Common myeloid progenitor, CD34-positive (primary cell): ENCODE results near the gene SLC37A2.

Experiments used
- CTCF ChIA-PET: fragments of 350-600 bp; sonication (Branson Sonifier 250); formaldehyde crosslinking; loops from one replicate; lab custom pipeline; 2021; ENCODE audit warnings: antibody characterized with exemption; lab: Charles Lee
- POLR2A ChIA-PET: fragments of 350-600 bp; sonication (Branson Sonifier 250); formaldehyde crosslinking; loops from one replicate; lab custom pipeline; 2021; ENCODE audit warnings: antibody characterized with exemption; lab: Charles Lee
- DNase-seq, 3 donors: peaks; one replicate each; pipeline versions ENCODE4 v3.0.0 to v3.0.0-alpha.2; 2013
- H3K27ac ChIP-seq, 2 experiments: 1 replicate in 1 of 2; 2 replicates in 1 of 2; pipeline ENCODE4 v1.7.0; 2013; ENCODE audit warnings: inconsistent platforms in 2 of 2, low read length in 2 of 2, mild to moderate bottlenecking in 2 of 2, low read depth in 1 of 2, moderate library complexity in 1 of 2; ENCODE audit not compliant: severe bottlenecking in 2 of 2, insufficient read depth in 1 of 2, poor library complexity in 1 of 2
- H3K27me3 ChIP-seq, 5 experiments: replicated peaks in 2 of 5; 1 replicate in 3 of 5; 2 replicates in 2 of 5; pipeline versions ENCODE4 v1.6.1 to v1.7.0; 2013; ENCODE audit warnings: low read length in 4 of 5, mild to moderate bottlenecking in 2 of 5, moderate library complexity in 2 of 5, inconsistent platforms in 1 of 5; ENCODE audit not compliant: insufficient read depth in 5 of 5, control insufficient read depth in 4 of 5
- H3K36me3 ChIP-seq, 4 experiments: 1 replicate in 2 of 4; 2 replicates in 2 of 4; pipeline versions ENCODE4 v1.6.1 to v1.7.0; 2013; ENCODE audit warnings: low read length in 3 of 4, control low read depth in 1 of 4, mild to moderate bottlenecking in 1 of 4; ENCODE audit not compliant: control insufficient read depth in 4 of 4, insufficient read depth in 4 of 4
- H3K4me1 ChIP-seq, 4 experiments: 1 replicate in 3 of 4; 2 replicates in 1 of 4; pipeline versions ENCODE4 v1.6.1 to v1.7.1; 2013; ENCODE audit warnings: low read length in 3 of 4, mild to moderate bottlenecking in 3 of 4, control low read depth in 1 of 4, inconsistent platforms in 1 of 4, moderate library complexity in 1 of 4; ENCODE audit not compliant: control insufficient read depth in 4 of 4, insufficient read depth in 4 of 4; ENCODE audit errors: control extremely low read depth in 1 of 4
- H3K4me3 ChIP-seq, 7 experiments: 1 replicate in 4 of 7; 2 replicates in 3 of 7; pipeline versions ENCODE4 v1.5.1 to v1.7.0; 2013; ENCODE audit warnings: mild to moderate bottlenecking in 7 of 7, low read length in 6 of 7, moderate library complexity in 6 of 7, inconsistent platforms in 2 of 7, low read depth in 2 of 7, control low read depth in 1 of 7; ENCODE audit not compliant: insufficient read depth in 4 of 7, control insufficient read depth in 1 of 7; ENCODE audit errors: extremely low read depth in 1 of 7
- H3K9me3 ChIP-seq, 5 experiments: 1 replicate in 4 of 5; 2 replicates in 1 of 5; pipeline versions ENCODE4 v1.6.1 to v1.7.1; 2013; ENCODE audit warnings: low read length in 4 of 5, mild to moderate bottlenecking in 2 of 5, inconsistent platforms in 1 of 5, low read depth in 1 of 5, moderate library complexity in 1 of 5; ENCODE audit not compliant: control insufficient read depth in 4 of 5, insufficient read depth in 2 of 5; ENCODE audit errors: control extremely low read depth in 1 of 5
- WGBS: methylation state at CpG from one replicate; pipeline ENCODE4 v1.1.5; 2013; ENCODE audit not compliant: insufficient coverage; 5-methylcytosine and 5-hydroxymethylcytosine counted together

SLC37A2 gene

DNA sequence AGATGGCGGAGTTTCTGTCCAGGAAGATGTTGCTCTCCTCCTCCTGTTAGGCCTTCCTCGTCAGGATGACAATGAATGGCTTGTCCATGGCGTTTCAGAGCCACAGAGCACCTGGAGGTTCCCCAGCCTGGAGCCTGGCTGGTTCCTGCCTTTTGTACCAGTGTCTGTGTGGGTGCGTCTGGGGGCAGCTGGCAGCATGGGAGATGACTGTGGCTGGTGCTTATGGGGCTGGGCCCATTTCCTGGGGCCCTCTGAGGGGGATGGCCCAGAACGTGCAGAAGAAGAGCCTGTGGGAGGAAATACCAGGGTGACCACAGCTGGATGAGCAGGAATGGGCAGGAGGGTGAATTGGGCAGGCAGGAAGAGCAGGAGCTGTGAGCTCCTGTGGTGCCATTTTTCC lies 6.7 kb downstream of the SLC37A2 start:
- CTCF ChIA-PET: interaction anchor here (1.7 to 1.8 kb wide), 2 partner anchors 13 to 21 kb away, joined by 3 to 7 read pairs; no protein-coding TSS in a partner anchor

DNA sequence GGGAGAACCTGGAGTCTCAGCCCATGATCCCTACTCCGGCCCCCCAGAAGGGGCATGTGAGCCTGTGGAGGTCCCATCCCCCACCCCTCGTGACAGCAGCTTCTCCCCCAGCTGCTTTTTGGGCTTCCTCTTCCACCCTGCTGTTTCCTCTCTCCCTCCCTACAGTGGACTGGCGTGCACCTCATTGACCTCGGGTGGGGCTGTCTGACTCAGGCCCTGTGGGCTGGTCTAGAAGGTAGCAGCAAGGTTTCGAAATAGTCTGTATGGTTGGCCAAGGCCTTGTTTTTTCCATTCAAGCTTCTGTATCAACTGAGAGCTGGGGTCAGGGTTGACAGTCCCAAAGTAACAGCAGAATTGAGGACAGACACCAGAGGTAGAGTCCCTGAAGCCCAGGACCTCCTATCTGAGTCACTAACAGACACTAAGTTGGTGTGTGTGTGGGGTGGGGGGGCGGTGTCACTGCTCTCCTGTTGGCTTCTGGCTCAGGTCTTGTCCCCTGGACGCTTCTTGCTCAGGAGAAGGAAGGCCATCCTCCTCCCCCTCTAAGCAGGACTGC lies 7.7 kb downstream of the SLC37A2 start:
- Histone ChIP-seq H3K4me3 (peak overlapping the region in 3 of 7 experiments; percentile 26 to 35 (median 32)), H3K36me3 (no peaks in the 10 kb centered on the region), H3K27ac (peak overlapping the region in 1 of 2 experiments; percentile 15), H3K9me3 (no peaks in the 10 kb centered on the region), H3K27me3 (no peaks in the 10 kb centered on the region), H3K4me1 (peaks cover 10 to 39% (median 30%) of the 10 kb centered on the region in 4 experiments)
- CTCF ChIA-PET: interaction anchor here (0.8 to 1.7 kb wide), 5 partner anchors 12 to 26 kb away, joined by 3 to 7 read pairs (median 4); no protein-coding TSS in a partner anchor
- POLR2A ChIA-PET: interaction anchor here (0.6 kb wide), 1 partner anchor 190 kb away, joined by 3 read pairs; no protein-coding TSS in a partner anchor
- peak; percentile 77 to 96 (median 94) for DNase-seq
- WGBS: 13% methylated on average over 4 of the region's 7 CpGs

More for the DNA sequence above, 6.7 kb downstream of the SLC37A2 start:
- WGBS: 61% methylated on average over 4 of the region's 5 CpGs
- peak in 1 of 3 donors; percentile 14 for DNase-seq
- Histone ChIP-seq H3K27me3 (peaks cover 0 to 9% (median 3%) of the 10 kb centered on the region in 5 experiments), H3K9me3 (no peaks in the 10 kb centered on the region), H3K27ac (peak overlapping the region in 1 of 2 experiments; percentile 15), H3K4me3 (peak overlapping the region in 1 of 7 experiments; percentile 35), H3K36me3 (no peaks in the 10 kb centered on the region), H3K4me1 (peaks cover 10 to 39% (median 30%) of the 10 kb centered on the region in 4 experiments)
- POLR2A ChIA-PET: no interaction called here

DNA sequence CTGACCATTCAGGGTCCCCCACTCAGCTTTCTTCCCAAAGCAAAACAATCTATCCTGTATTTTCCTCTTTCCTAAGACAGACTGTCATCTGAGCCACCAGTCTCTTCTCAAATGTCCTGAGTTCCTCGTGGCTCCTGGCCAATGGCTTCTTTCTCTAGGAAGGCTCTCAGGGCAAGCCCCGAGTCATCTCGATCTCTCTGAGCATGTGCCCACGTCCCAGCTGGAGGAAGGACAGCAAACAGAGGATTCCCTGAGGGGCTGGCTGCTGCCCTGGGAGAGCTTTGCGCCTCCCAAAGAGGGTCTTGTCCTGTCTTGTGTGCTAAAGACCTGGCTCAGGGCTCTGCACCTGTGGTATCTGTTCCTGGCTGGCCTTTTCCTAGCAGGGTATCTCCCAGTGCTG lies 8.3 kb downstream of the SLC37A2 start:
- no peaks in the 10 kb centered on the region for H3K9me3 ChIP-seq
- WGBS: 61% methylated on average over 5 of the region's 5 CpGs
- no peak for DNase-seq
- H3K4me1 ChIP-seq: peaks cover 10 to 39% (median 30%) of the 10 kb centered on the region in 4 experiments
- POLR2A ChIA-PET: no interaction called here
- no peaks in the 10 kb centered on the region for H3K36me3 ChIP-seq
- H3K27ac ChIP-seq: peak overlapping the region in 1 of 2 experiments; percentile 15
- peak overlapping the region in 2 of 7 experiments; percentile 5 to 32 for H3K4me3 ChIP-seq
- CTCF ChIA-PET: interaction anchor here (0.8 to 1.7 kb wide), 6 partner anchors 8 to 71 kb away, joined by 3 to 7 read pairs (median 4); partner anchors contain the start of gene SLC37A2
- H3K27me3 ChIP-seq: peaks cover 0 to 2% (median 0%) of the 10 kb centered on the region in 5 experiments

DNA sequence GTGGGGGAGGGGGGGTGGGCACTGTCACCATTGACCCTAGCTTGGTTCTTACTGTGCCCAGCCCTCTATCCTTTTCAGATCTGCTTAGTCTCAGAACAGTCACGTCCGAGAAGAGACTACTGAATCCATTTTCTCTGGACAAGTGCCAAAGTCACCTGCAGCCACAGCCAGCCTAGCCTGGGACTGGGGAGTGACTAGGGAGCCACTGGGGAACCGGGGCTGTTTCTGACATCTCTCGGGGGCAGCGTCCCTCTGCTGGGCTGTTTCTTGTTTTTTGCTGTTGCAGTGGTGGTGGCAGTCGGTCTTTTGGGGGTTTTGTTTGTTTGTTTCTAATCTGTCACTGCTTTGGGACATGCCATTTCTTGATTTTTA lies 8.7 kb downstream of the SLC37A2 start:
- Histone ChIP-seq H3K27me3 (peaks cover 0 to 2% (median 0%) of the 10 kb centered on the region in 5 experiments), H3K27ac (no peak overlapping the region), H3K36me3 (no peaks in the 10 kb centered on the region), H3K4me3 (no peak overlapping the region), H3K9me3 (no peaks in the 10 kb centered on the region), H3K4me1 (peaks cover 10 to 39% (median 30%) of the 10 kb centered on the region in 4 experiments)
- DNase-seq: no peak
- ChIA-PET POLR2A (no interaction called here), CTCF (interaction anchor here (1.1 to 1.5 kb wide), 4 partner anchors 8 to 274 kb away, joined by 3 to 4 read pairs (median 4); partner anchors contain the start of gene SLC37A2)
- 94% methylated on average over 2 of the region's 6 CpGs for WGBS

DNA sequence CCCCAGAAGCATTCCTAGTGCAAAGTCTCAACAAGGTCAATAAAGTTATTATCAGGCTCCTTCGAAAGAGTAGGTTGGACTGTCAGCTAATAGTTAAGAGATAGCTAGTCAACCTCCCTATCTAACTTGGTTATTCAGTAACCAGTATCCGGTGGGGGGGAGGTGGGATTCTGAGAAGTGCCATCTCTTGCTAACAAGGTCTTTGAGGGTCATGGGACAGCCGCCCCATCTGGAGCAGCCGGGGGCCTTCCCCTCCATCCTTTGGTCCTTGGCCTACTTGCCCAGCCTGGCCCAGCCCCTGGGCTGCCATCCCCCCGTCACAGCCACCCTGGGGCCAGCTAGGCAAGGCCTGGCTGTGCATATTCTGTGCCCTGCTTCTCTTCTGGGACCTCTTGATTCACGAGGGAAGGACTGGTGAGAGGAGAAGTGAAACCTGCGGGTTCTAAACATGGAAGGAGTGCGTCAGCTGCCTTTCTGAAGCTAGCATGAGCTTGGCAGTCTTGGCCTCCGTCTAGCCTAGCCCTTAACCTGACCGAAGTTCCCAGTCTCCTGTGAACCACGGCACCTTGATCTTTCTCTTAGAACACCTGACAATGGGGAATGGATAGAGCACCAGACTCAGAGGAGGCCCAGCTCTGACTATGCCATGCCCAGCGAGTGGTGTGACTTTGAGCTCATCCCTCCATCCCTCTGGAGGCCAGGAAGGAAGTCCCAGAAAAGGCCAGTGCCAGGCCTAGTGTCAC lies 9.3 kb downstream of the SLC37A2 start:
- no peaks in the 10 kb centered on the region for H3K9me3 ChIP-seq
- H3K27ac ChIP-seq: no peak overlapping the region
- DNase-seq: no peak
- 97% methylated on average over 10 of the region's 12 CpGs for WGBS
- peaks cover 0 to 2% (median 0%) of the 10 kb centered on the region in 5 experiments for H3K27me3 ChIP-seq
- ChIA-PET POLR2A (no interaction called here), CTCF (interaction anchor here (1.1 to 1.5 kb wide), 3 partner anchors 9 to 273 kb away, joined by 3 to 4 read pairs (median 4); partner anchors contain the start of gene SLC37A2)
- H3K4me1 ChIP-seq: peaks cover 10 to 39% (median 30%) of the 10 kb centered on the region in 4 experiments
- no peak overlapping the region for H3K4me3 ChIP-seq
- H3K36me3 ChIP-seq: no peaks in the 10 kb centered on the region

DNA sequence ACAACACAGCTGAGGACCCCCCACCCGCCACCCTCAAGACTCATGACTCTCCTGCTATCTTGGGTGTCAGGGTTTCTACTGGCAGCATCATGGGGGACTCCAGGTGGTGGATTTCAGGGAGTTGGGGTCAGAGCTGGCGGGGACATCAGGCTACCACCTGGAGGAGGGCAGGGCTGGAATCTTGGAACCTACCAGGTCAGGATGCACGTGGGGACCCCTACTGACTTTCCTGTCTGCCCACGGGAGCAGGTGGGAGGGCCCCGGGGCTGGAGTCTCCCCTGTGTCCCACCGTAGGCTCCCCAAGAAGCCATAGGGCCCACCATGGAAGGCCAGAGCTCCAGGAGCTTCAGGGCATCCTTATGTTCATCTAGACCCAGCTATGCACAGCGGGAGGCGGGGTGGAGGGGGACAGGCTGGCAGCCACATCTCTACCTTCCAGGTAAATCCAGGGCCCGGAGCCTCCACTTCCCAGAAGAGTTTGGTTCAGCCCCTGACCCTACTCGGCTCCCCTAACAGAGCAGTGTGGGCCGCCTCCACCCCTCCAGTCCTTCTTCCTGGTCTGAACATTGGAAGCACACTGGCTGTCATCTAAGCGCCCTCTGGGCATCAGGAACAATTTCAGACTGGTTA lies 10.0 kb downstream of the SLC37A2 start:
- ChIA-PET CTCF (interaction anchor here (0.6 to 1.5 kb wide), 5 partner anchors 9 to 273 kb away, joined by 3 to 4 read pairs (median 3); partner anchors contain the start of gene SLC37A2), POLR2A (no interaction called here)
- H3K36me3 ChIP-seq: no peaks in the 10 kb centered on the region
- 95% methylated on average over 10 of the region's 12 CpGs for WGBS
- peaks cover 10 to 39% (median 30%) of the 10 kb centered on the region in 4 experiments for H3K4me1 ChIP-seq
- H3K27me3 ChIP-seq: peaks cover 0 to 2% (median 0%) of the 10 kb centered on the region in 5 experiments
- no peaks in the 10 kb centered on the region for H3K9me3 ChIP-seq
- no peak for DNase-seq
- H3K4me3 ChIP-seq: no peak overlapping the region
- no peak overlapping the region for H3K27ac ChIP-seq
